Trophoblast cell (in vitro differentiated cells and primary cell): ENCODE data around the gene C5orf52.

Experiments used
- DNase-seq, 2 donors: peaks; one replicate each; pipeline ENCODE4 v3.0.0-alpha.2; 2016
- H2AFZ ChIP-seq: 2 replicates; pipeline ENCODE4 v1.6.1; 2013; ENCODE audit warnings: low read length, moderate library complexity, mild to moderate bottlenecking; ENCODE audit not compliant: insufficient read depth, poor library complexity
- H2AK5ac ChIP-seq: 2 replicates; pipeline ENCODE4 v1.6.1; 2013; ENCODE audit warnings: mild to moderate bottlenecking, low read length
- H2BK120ac ChIP-seq: 2 replicates; pipeline ENCODE4 v1.6.1; 2013; ENCODE audit warnings: low read length, mild to moderate bottlenecking, moderate library complexity; ENCODE audit not compliant: insufficient read depth, poor library complexity
- H2BK12ac ChIP-seq: 2 replicates; pipeline ENCODE4 v1.6.1; 2013; ENCODE audit warnings: mild to moderate bottlenecking, low read length, moderate library complexity
- H2BK5ac ChIP-seq: 2 replicates; pipeline ENCODE4 v1.6.1; 2013; ENCODE audit warnings: low read length, low read depth, moderate library complexity, mild to moderate bottlenecking; ENCODE audit not compliant: poor library complexity
- H3K14ac ChIP-seq: 2 replicates; pipeline ENCODE4 v1.6.1; 2013; ENCODE audit warnings: mild to moderate bottlenecking, low read length
- H3K18ac ChIP-seq: 2 replicates; pipeline ENCODE4 v1.6.1; 2013; ENCODE audit warnings: mild to moderate bottlenecking, low read length
- H3K23ac ChIP-seq: 2 replicates; pipeline ENCODE4 v1.6.1; 2013; ENCODE audit warnings: low read length
- H3K27ac ChIP-seq: 2 replicates; pipeline ENCODE4 v1.5.1; 2013; ENCODE audit warnings: low read depth, mild to moderate bottlenecking, inconsistent platforms, low read length, moderate library complexity
- H3K27me3 ChIP-seq: 2 replicates; pipeline ENCODE4 v1.6.1; 2013; ENCODE audit warnings: inconsistent platforms, mild to moderate bottlenecking, low read length, moderate library complexity; ENCODE audit not compliant: insufficient read depth
- H3K36me3 ChIP-seq, 2 experiments: 1 replicate in 1 of 2; 2 replicates in 1 of 2; pipeline ENCODE4 v1.6.1; 2013; ENCODE audit warnings: low read length in 2 of 2, mild to moderate bottlenecking in 2 of 2, moderate library complexity in 1 of 2; ENCODE audit not compliant: insufficient read depth in 2 of 2, control insufficient read depth in 1 of 2
- H3K4ac ChIP-seq: 2 replicates; pipeline ENCODE4 v1.6.1; 2013; ENCODE audit warnings: low read depth, mild to moderate bottlenecking, low read length, moderate library complexity
- H3K4me1 ChIP-seq, 2 experiments: 1 replicate in 1 of 2; 2 replicates in 1 of 2; pipeline ENCODE4 v1.6.1; 2013; ENCODE audit warnings: low read length in 2 of 2, mild to moderate bottlenecking in 2 of 2, moderate library complexity in 1 of 2; ENCODE audit not compliant: insufficient read depth in 2 of 2, control insufficient read depth in 1 of 2
- H3K4me2 ChIP-seq: 2 replicates; pipeline ENCODE4 v1.6.1; 2013; ENCODE audit warnings: inconsistent platforms, mild to moderate bottlenecking, low read length, moderate library complexity
- H3K4me3 ChIP-seq: 2 replicates; pipeline ENCODE4 v1.5.1; 2013; ENCODE audit warnings: mild to moderate bottlenecking, low read depth, low read length, inconsistent platforms
- H3K79me1 ChIP-seq: one replicate; pipeline ENCODE4 v1.6.1; 2013; ENCODE audit warnings: low read length
- H3K79me2 ChIP-seq: 2 replicates; pipeline ENCODE4 v1.6.1; 2013; ENCODE audit warnings: low read length, mild to moderate bottlenecking; ENCODE audit not compliant: control insufficient read depth, insufficient read depth, poor library complexity
- H3K9ac ChIP-seq: 2 replicates; pipeline ENCODE4 v1.6.1; 2013; ENCODE audit warnings: mild to moderate bottlenecking, low read length
- H3K9me3 ChIP-seq: 2 replicates; pipeline ENCODE4 v1.6.1; 2013; ENCODE audit warnings: low read depth, mild to moderate bottlenecking, control low read depth, inconsistent platforms, low read length; ENCODE audit not compliant: insufficient read depth
- H4K12ac ChIP-seq: 2 replicates; pipeline ENCODE4 v1.6.1; 2013; ENCODE audit warnings: low read depth, mild to moderate bottlenecking, low read length, moderate library complexity
- H4K8ac ChIP-seq: 2 replicates; pipeline ENCODE4 v1.6.1; 2013; ENCODE audit warnings: low read depth, mild to moderate bottlenecking, low read length, moderate library complexity
- H4K91ac ChIP-seq: one replicate; pipeline ENCODE4 v1.6.1; 2013; ENCODE audit warnings: low read depth, mild to moderate bottlenecking, low read length, moderate library complexity
- WGBS: extraction: QIAGEN DNeasy Blood & Tissue Kit; methylation state at CpG from one replicate; pipeline ENCODE4 v1.1.7; 2013; ENCODE audit warnings: missing lambda C conversion rate; ENCODE audit not compliant: insufficient read length, insufficient coverage; ENCODE audit errors: extremely low coverage; 5-methylcytosine and 5-hydroxymethylcytosine counted together

C5orf52 gene

DNA sequence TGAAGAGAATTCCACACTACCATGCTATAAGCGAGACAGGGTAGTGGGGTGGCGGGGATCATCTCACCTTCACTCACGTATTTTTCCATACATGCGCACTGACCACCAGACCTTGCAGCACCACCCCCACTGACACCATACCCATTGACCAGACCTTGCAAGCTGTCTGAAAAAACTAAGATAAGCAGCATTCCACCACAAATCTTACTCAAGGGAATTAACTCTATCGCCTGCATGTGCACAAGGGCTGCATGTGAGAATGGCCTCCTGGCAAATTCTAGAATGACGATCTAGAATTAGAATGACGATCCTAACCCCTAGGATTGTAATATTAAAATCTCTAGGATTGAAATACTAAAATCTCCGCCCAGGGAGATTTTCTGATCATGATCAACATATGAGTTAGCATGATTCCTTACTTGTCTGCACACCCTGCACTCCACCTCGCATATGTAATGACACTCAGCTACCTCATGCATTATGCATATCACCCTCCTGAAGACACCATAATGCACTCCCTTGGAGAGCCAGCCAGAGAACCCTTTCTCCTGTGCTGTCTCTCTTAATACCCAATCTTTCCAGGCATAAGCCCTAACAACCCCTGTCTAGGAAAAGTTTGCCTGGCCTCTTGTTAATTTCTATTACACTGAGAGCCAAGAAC is 30.8 kb upstream of the C5orf52 start:
- WGBS, result no CpG with 5 or more reads among the region's 9 CpGs
- peak in 1 of 2 donors; percentile 61 for DNase-seq
- H3K79me1 ChIP-seq, result no peaks in the 10 kb centered on the region
- H2BK5ac ChIP-seq, result no peak overlapping the region
- H3K9me3 ChIP-seq, result no peaks in the 10 kb centered on the region
- no peak overlapping the region for H4K12ac ChIP-seq
- H3K23ac ChIP-seq, result no peak overlapping the region
- H3K4ac ChIP-seq, result no peak overlapping the region
- H3K4me2 ChIP-seq, result no peak overlapping the region
- H3K79me2 ChIP-seq, result no peaks in the 10 kb centered on the region
- no peaks in the 10 kb centered on the region for H3K27me3 ChIP-seq
- no peak overlapping the region for H2AK5ac ChIP-seq
- H2BK120ac ChIP-seq, result no peak overlapping the region
- H3K4me3 ChIP-seq, result no peak overlapping the region
- no peaks in the 10 kb centered on the region for H3K4me1 ChIP-seq
- H3K9ac ChIP-seq, result no peak overlapping the region
- no peak overlapping the region for H3K18ac ChIP-seq
- no peak overlapping the region for H4K8ac ChIP-seq
- no peak overlapping the region for H2AFZ ChIP-seq
- H3K14ac ChIP-seq, result no peak overlapping the region
- H2BK12ac ChIP-seq, result no peak overlapping the region
- H3K36me3 ChIP-seq, result no peaks in the 10 kb centered on the region
- H3K27ac ChIP-seq, result no peak overlapping the region
- no peak overlapping the region for H4K91ac ChIP-seq

DNA sequence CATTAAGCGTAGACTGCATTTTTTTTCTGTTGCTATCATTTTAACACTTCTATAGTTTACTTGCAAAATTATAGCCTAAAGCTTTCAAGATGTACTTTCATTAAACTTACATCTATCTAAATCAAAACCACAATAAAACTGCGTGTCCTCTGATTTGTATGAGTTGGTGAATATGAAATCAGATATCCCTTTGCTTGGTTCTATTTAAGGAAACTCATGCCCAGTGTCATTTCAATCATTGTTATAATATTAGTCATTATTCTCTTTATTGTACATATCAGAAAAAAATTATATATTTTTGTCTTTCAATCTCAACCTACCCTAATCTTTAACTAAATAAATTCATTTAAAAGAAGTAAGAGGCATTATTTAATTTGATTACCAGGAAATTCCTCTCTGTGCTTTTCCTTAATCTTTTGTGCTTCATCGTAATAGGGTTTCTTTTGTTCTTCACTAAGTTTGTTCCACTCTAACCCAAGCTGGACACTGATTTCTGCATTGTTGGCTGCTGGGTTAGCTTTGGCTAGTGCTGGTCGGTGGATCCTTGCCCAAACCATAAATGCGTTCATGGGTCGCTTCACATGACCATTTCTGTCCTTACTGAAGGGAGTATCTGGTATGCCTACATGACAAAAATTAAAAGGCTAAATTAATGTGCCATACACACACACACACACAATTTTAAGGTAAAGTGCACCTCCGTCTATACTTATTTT is 22.9 kb upstream of the C5orf52 start:
- Histone ChIP-seq H3K14ac (no peak overlapping the region), H2BK120ac (no peak overlapping the region), H2AK5ac (no peak overlapping the region), H4K91ac (no peak overlapping the region), H3K18ac (no peak overlapping the region), H3K79me2 (no peaks in the 10 kb centered on the region), H3K79me1 (no peaks in the 10 kb centered on the region), H3K9me3 (peaks cover 8% of the 10 kb centered on the region), H3K4me2 (no peak overlapping the region), H3K4me1 (peaks cover 0 to 2% of the 10 kb centered on the region in 2 experiments), H2BK5ac (no peak overlapping the region), H3K4me3 (no peak overlapping the region), H4K12ac (no peak overlapping the region), H4K8ac (no peak overlapping the region), H2AFZ (no peak overlapping the region), H3K9ac (no peak overlapping the region), H3K23ac (no peak overlapping the region), H3K27ac (no peak overlapping the region), H3K27me3 (no peaks in the 10 kb centered on the region), H2BK12ac (no peak overlapping the region), H3K36me3 (no peaks in the 10 kb centered on the region), H3K4ac (no peak overlapping the region)
- no CpG with 5 or more reads among the region's 7 CpGs for WGBS
- DNase-seq, result no peak

DNA sequence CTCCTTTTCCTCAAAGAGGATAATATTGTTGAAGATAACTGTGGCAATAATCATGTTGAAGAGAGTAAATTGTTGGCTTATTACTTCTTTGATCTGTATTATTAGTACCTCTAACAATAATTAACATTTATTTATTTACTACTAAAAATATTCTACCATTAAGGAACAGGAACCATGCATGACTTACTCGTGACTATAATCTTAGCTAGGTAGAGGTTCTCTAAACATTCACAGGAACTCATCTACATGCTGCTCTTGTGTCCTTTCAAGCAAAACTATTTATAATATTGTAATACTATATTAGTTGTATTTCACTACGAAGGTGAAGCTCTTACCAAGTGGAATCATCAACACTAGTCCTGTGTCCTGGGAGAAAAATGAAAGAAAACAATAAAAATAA is 22.2 kb upstream of the C5orf52 start:
- Histone ChIP-seq H3K79me2 (no peaks in the 10 kb centered on the region), H3K23ac (no peak overlapping the region), H3K27ac (no peak overlapping the region), H3K4me1 (peaks cover 0 to 2% of the 10 kb centered on the region in 2 experiments), H4K8ac (no peak overlapping the region), H3K4me3 (no peak overlapping the region), H3K9me3 (peaks cover 8% of the 10 kb centered on the region), H2BK12ac (no peak overlapping the region), H3K18ac (no peak overlapping the region), H3K36me3 (no peaks in the 10 kb centered on the region), H3K4ac (no peak overlapping the region), H3K14ac (no peak overlapping the region), H2BK5ac (no peak overlapping the region), H3K4me2 (no peak overlapping the region), H3K9ac (no peak overlapping the region), H2AK5ac (no peak overlapping the region), H2AFZ (no peak overlapping the region), H4K12ac (no peak overlapping the region), H3K79me1 (no peaks in the 10 kb centered on the region), H3K27me3 (no peaks in the 10 kb centered on the region), H4K91ac (no peak overlapping the region), H2BK120ac (no peak overlapping the region)
- no peak for DNase-seq
- no CpG with 5 or more reads among the region's 2 CpGs for WGBS

DNA sequence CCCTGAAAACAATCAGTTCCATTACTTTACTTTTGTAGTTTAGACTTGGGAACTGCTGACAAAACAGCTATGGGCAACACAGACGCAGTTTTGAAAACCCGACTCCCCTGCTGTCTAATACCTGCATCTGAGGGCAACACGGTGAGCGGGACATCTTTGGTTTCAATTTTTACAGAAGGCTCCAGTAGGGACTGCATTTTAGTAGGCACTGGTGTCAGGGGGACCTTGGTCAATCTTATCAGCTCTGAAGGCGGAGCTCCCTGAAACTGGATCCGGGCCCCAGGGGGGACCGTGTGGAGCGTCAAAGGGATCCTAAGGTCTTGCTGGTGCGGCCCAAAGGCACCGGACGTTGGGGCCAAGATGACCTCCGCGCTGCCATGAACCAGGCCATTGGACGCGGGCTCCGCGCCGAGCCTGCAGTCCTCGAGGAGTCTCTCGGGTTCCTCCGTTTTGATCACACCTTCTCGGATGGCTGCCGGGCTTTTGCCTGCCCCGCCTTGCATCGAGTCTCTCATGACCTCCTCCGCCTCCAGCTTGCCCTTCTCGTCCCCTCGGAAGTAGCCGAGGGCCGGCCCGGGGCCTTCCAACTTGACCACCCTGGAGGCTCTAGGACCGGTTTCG is 20.2 kb upstream of the C5orf52 start:
- Histone ChIP-seq H4K12ac (no peak overlapping the region), H3K4ac (no peak overlapping the region), H3K79me1 (no peaks in the 10 kb centered on the region), H3K9me3 (peaks cover 8% of the 10 kb centered on the region), H3K4me2 (no peak overlapping the region), H4K91ac (no peak overlapping the region), H2BK12ac (no peak overlapping the region), H3K9ac (no peak overlapping the region), H3K27ac (no peak overlapping the region), H3K18ac (no peak overlapping the region), H3K36me3 (no peaks in the 10 kb centered on the region), H3K79me2 (no peaks in the 10 kb centered on the region), H4K8ac (no peak overlapping the region), H3K4me3 (no peak overlapping the region), H2BK120ac (no peak overlapping the region), H2AK5ac (no peak overlapping the region), H3K23ac (no peak overlapping the region), H2BK5ac (no peak overlapping the region), H3K27me3 (no peaks in the 10 kb centered on the region), H3K14ac (no peak overlapping the region), H2AFZ (no peak overlapping the region), H3K4me1 (peaks cover 0 to 2% of the 10 kb centered on the region in 2 experiments)
- no CpG with 5 or more reads among the region's 33 CpGs for WGBS
- no peak for DNase-seq
